HCT116 (cell line): ENCODE data around the gene CIRBP. TPM values are rescaled to one million over a fixed set of nuclear protein-coding genes. Genes with fewer than 3 reads are reported as not detected.

ENCODE experiments used
- ATAC-seq: fragments of 200-7000 bp; cut with Tn5 transposase; 2 replicates; pipeline ENCODE4 v1.9.1; 2020; ENCODE audit warnings: mild to moderate bottlenecking, moderate library complexity
- BruUV-seq: library from RNA; stranded (reverse); fragments of 400-500 nt; replicated peaks from 2 replicates; lab custom pipeline; 2021; lab: Mats Ljungman, UMichigan
- CTCF ChIA-PET: fragments of 300-600 bp; sonication (Branson Sonifier 250); formaldehyde crosslinking; loops from one replicate; lab custom pipeline; 2021; ENCODE audit warnings: antibody characterized with exemption; lab: Charles Lee
- POLR2A ChIA-PET: fragments of 300-600, 350-600 bp; sonication (Branson Sonifier 250); formaldehyde crosslinking; loops from one replicate; lab custom pipeline; 2021; ENCODE audit warnings: antibody characterized with exemption; lab: Charles Lee
- RAD21 ChIA-PET, 2 experiments: fragments of 300-600 bp; sonication (Branson Sonifier 250); formaldehyde crosslinking; loops; one replicate each; lab custom pipeline; 2023; ENCODE audit warnings: low total read pairs in 2 of 2; ENCODE audit not compliant: uncharacterized antibody in 2 of 2, unreplicated experiment in 2 of 2, low non-redundant PET in 1 of 2; lab: Charles Lee
- DNase-seq: peaks from one replicate; pipeline ENCODE4 v3.0.0-alpha.2; 2010; ENCODE audit warnings: low read depth, low spot score
- H2AFZ ChIP-seq: fragments of 200-600 bp; shearing (Covaris generic), sonication (generic); 2 replicates; pipeline ENCODE4 v1.6.1; 2017; ENCODE audit warnings: low read depth, mixed run types, mixed read lengths, antibody characterized with exemption, low read length; ENCODE audit not compliant: poor library complexity, severe bottlenecking
- H3K27ac ChIP-seq: 2 replicates; pipeline ENCODE4 v1.5.1; 2012; ENCODE audit warnings: low read depth, low read length
- H3K27me3 ChIP-seq: fragments of 200-600 bp; sonication (generic); 2 replicates; pipeline ENCODE4 v1.6.1; 2016; ENCODE audit warnings: mixed run types, low read length, mixed read lengths; ENCODE audit not compliant: insufficient read depth
- H3K36me3 ChIP-seq, 2 experiments: fragments of 200-500 bp in 1 of 2; fragments of 200-600 bp in 1 of 2; sonication (Bioruptor generic) in 1 of 2; sonication (generic) in 1 of 2; 2 replicates each; pipeline versions ENCODE4 v1.5.1 to v1.6.1; 2014 to 2016; ENCODE audit warnings: low read length in 2 of 2, inconsistent platforms in 1 of 2, mixed read lengths in 1 of 2, mixed run types in 1 of 2; ENCODE audit not compliant: insufficient read depth in 2 of 2, control insufficient read depth in 1 of 2
- H3K4me1 ChIP-seq, 2 experiments: fragments of 200-600 bp in 1 of 2; sonication (generic) in 1 of 2; 2 replicates each; pipeline versions ENCODE4 v1.5.1 to v1.6.1; 2012 to 2017; ENCODE audit warnings: low read length in 2 of 2, inconsistent platforms in 1 of 2, mild to moderate bottlenecking in 1 of 2, mixed read lengths in 1 of 2, mixed run types in 1 of 2, moderate library complexity in 1 of 2; ENCODE audit not compliant: insufficient read depth in 2 of 2, control insufficient read depth in 1 of 2
- H3K4me2 ChIP-seq: fragments of 200-600 bp; sonication (generic); 2 replicates; pipeline ENCODE4 v1.6.1; 2017; ENCODE audit warnings: mixed run types, low read length, mixed read lengths
- H3K4me3 ChIP-seq, 2 experiments: fragments of 200-600 bp in 1 of 2; sonication (generic) in 1 of 2; replicated peaks in 1 of 2; 2 replicates each; pipeline ENCODE4 v1.5.1; 2011 to 2016; ENCODE audit warnings: low read length in 2 of 2, control low read depth in 1 of 2, low read depth in 1 of 2, mild to moderate bottlenecking in 1 of 2, mixed read lengths in 1 of 2, mixed run types in 1 of 2
- H3K79me2 ChIP-seq: fragments of 200-600 bp; sonication (generic); 2 replicates; pipeline ENCODE4 v1.6.1; 2017; ENCODE audit warnings: mild to moderate bottlenecking, mixed run types, low read length, moderate library complexity, mixed read lengths; ENCODE audit not compliant: insufficient read depth
- H3K9ac ChIP-seq: fragments of 200-600 bp; sonication (generic); 2 replicates; pipeline ENCODE4 v1.6.1; 2016; ENCODE audit warnings: low read length, mixed read lengths
- H3K9me2 ChIP-seq: fragments of 200-600 bp; sonication (generic), shearing (Covaris generic); 2 replicates; pipeline ENCODE4 v1.6.1; 2017; ENCODE audit warnings: mixed run types, mild to moderate bottlenecking, moderate library complexity; ENCODE audit not compliant: insufficient read depth
- H3K9me3 ChIP-seq, 2 experiments: fragments of 200-500 bp in 1 of 2; fragments of 200-600 bp in 1 of 2; sonication (Bioruptor generic) in 1 of 2; sonication (generic) in 1 of 2; 2 replicates each; pipeline ENCODE4 v1.6.1; 2014 to 2017; ENCODE audit warnings: low read length in 2 of 2, mixed read lengths in 2 of 2, inconsistent platforms in 1 of 2, low read depth in 1 of 2, mild to moderate bottlenecking in 1 of 2, mixed run types in 1 of 2, moderate library complexity in 1 of 2; ENCODE audit not compliant: control insufficient read depth in 1 of 2, insufficient read depth in 1 of 2
- H4K20me1 ChIP-seq: fragments of 200-600 bp; sonication (generic), shearing (Covaris generic); 2 replicates; pipeline ENCODE4 v1.6.1; 2017; ENCODE audit warnings: mixed run types, mild to moderate bottlenecking, moderate library complexity; ENCODE audit not compliant: insufficient read depth
- CBX3 ChIP-seq: IDR thresholded peaks from 2 replicates; pipeline ENCODE4 v1.6.1; 2012; ENCODE audit warnings: low read depth
- CEBPB ChIP-seq: IDR thresholded peaks from 2 replicates; pipeline ENCODE4 v1.6.1; 2012; ENCODE audit warnings: low read depth
- EGR1 ChIP-seq: IDR thresholded peaks from 2 replicates; pipeline ENCODE4 v1.6.1; 2012; ENCODE audit warnings: low read depth
- ELF1 ChIP-seq: IDR thresholded peaks from 2 replicates; pipeline ENCODE4 v1.6.1; 2012; ENCODE audit warnings: low read depth, borderline replicate concordance
- EZH2 ChIP-seq: fragments of 200-600 bp; sonication (generic); IDR thresholded peaks from 2 replicates; pipeline ENCODE4 v1.6.1; 2017; ENCODE audit warnings: antibody characterized with exemption, mixed run types
- EZH2phosphoT487 ChIP-seq: fragments of 200-600 bp; IDR thresholded peaks from 2 replicates; pipeline ENCODE4 v1.6.1; 2018; ENCODE audit warnings: antibody characterized with exemption, borderline replicate concordance
- FOSL1 ChIP-seq: IDR thresholded peaks from 2 replicates; pipeline ENCODE4 v1.6.1; 2012; ENCODE audit warnings: low read depth
- JUND ChIP-seq: IDR thresholded peaks from 2 replicates; pipeline ENCODE4 v1.6.1; 2012
- POLR2AphosphoS5 ChIP-seq: IDR thresholded peaks from 2 replicates; pipeline ENCODE4 v1.6.1; 2011; ENCODE audit warnings: mild to moderate bottlenecking, low read depth, low read length, moderate library complexity
- RAD21 ChIP-seq: IDR thresholded peaks from 2 replicates; pipeline ENCODE4 v1.6.1; 2012; ENCODE audit warnings: low read depth, mild to moderate bottlenecking
- SIN3A ChIP-seq: IDR thresholded peaks from 2 replicates; pipeline ENCODE4 v1.6.1; 2012; ENCODE audit warnings: low read depth
- SP1 ChIP-seq: IDR thresholded peaks from 2 replicates; pipeline ENCODE4 v1.6.1; 2012; ENCODE audit warnings: low read depth
- YY1 ChIP-seq: IDR thresholded peaks from 2 replicates; pipeline ENCODE4 v1.6.1; 2011; ENCODE audit warnings: low read length, low read depth, moderate library complexity, mild to moderate bottlenecking; ENCODE audit not compliant: insufficient replicate concordance; ENCODE audit errors: extremely low read depth
- ZNF274 ChIP-seq: fragments of 200-500 bp; sonication (Bioruptor generic); IDR thresholded peaks from 2 replicates; pipeline ENCODE4 v1.6.1; 2014; ENCODE audit warnings: mild to moderate bottlenecking, low read depth, low read length, inconsistent platforms
- intact Hi-C: fragments of 100-400 bp; cut with micrococcal nuclease; formaldehyde crosslinking; loops from 2 replicates; pipeline ENCODE4 v1.10.0; 2022
- total RNA-seq: library from RNA; stranded (reverse); gene quantifications from one replicate; pipeline ENCODE4 v1.2.1, GENCODE V29; 2021; ENCODE audit not compliant: unreplicated experiment
- TF ChIP-seq, protein P1 (sequence below), 3 experiments: fragments of 200-600 bp in 1 of 3; sonication (generic) in 1 of 3; IDR thresholded peaks in 2 of 3; conservative IDR thresholded peaks in 1 of 3; 2 replicates each; pipeline ENCODE4 v1.5.1; 2012 to 2017; ENCODE audit warnings: low read depth in 2 of 3, low read length in 2 of 3, antibody characterized with exemption in 1 of 3, borderline replicate concordance in 1 of 3, control low read depth in 1 of 3, mild to moderate bottlenecking in 1 of 3, mixed read lengths in 1 of 3, mixed run types in 1 of 3, moderate library complexity in 1 of 3; ENCODE audit not compliant: insufficient read depth in 1 of 3
- TF ChIP-seq, protein P2 (sequence below): IDR thresholded peaks from 2 replicates; pipeline ENCODE4 v1.6.1; 2012

The CIRBP gene
- total RNA-seq, 1 experiment from 2014 or later, result 276 TPM

DNA sequence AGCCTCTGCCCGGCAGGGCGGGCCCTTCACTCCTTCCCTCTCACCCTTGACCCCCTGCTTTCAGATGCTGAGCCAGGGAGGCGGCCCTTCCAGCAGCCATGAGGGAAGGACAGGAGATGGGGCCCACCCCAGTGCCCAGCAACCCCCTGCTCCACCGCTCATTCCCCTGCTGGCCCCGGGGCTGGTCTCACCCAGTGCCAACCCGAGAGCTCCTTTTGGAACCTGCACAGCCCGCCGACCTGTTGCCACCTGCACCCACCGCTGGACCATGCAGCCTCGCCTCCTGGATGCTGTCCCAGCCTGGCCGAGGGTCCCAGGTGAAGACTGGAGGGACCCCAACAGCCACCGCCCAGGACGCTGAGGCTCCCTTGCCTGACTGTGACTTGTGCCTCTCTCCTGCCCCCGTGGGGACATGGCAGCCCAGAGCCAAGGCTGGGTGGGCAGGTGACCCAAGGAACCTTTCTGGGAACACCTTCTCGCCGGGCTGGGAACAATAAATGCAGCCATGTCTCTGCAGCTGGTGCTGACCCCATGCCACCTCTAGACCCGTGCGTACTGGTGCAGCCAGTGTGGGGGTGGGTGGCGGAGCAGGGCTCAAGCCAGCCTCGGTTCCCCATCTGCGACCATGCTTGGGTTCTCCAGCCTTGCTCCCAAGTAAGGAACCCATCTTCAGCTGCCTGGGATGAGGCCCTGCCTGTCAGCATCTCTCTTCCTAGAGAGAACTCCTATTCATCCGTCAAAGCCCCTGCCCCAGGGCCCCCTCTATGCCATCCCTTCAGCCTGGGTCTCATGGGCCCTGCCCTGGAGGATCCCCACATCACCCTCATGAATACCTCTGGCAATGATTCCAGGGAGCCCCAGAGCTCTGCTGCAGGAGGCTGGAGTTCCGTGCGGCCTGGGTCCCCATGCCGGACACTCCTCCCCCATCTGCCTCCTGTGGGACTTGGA lies 9.9 kb downstream of the CIRBP start:
- Histone ChIP-seq H2AFZ (no peak overlapping the region), H3K9ac (no peak overlapping the region), H3K9me3 (no peaks in the 10 kb centered on the region), H3K27ac (no peak overlapping the region), H3K79me2 (peaks cover 27% of the 10 kb centered on the region), H3K4me3 (no peak overlapping the region), H3K27me3 (no peaks in the 10 kb centered on the region), H3K4me1 (peaks cover 13 to 35% of the 10 kb centered on the region in 2 experiments), H3K36me3 (peaks cover 2 to 13% of the 10 kb centered on the region in 2 experiments; a peak in 2 of 4 replicates), H3K4me2 (no peak overlapping the region), H4K20me1 (no peaks in the 10 kb centered on the region), H3K9me2 (no peaks in the 10 kb centered on the region)
- CTCF ChIA-PET, result interaction anchor here (0.9 to 1.4 kb wide), 6 partner anchors 12 to 267 kb away, joined by 3 to 7 read pairs (median 4); no protein-coding TSS in a partner anchor
- POLR2A ChIA-PET, result interaction anchor here (1.0 kb wide), 1 partner anchor 10 kb away, joined by 11 read pairs; the partner anchor contains the start of gene CIRBP
- no peak for DNase-seq
- TF ChIP-seq SP1 (no peak), RAD21 (no peak), EGR1 (no peak), YY1 (no peak), EZH2phosphoT487 (no peak), CEBPB (no peak), CBX3 (no peak), ZNF274 (no peak), SIN3A (no peak), POLR2AphosphoS5 (no peak), ELF1 (no peak), JUND (no peak), FOSL1 (no peak), EZH2 (no peak)
- TF ChIP-seq, protein P1, sequence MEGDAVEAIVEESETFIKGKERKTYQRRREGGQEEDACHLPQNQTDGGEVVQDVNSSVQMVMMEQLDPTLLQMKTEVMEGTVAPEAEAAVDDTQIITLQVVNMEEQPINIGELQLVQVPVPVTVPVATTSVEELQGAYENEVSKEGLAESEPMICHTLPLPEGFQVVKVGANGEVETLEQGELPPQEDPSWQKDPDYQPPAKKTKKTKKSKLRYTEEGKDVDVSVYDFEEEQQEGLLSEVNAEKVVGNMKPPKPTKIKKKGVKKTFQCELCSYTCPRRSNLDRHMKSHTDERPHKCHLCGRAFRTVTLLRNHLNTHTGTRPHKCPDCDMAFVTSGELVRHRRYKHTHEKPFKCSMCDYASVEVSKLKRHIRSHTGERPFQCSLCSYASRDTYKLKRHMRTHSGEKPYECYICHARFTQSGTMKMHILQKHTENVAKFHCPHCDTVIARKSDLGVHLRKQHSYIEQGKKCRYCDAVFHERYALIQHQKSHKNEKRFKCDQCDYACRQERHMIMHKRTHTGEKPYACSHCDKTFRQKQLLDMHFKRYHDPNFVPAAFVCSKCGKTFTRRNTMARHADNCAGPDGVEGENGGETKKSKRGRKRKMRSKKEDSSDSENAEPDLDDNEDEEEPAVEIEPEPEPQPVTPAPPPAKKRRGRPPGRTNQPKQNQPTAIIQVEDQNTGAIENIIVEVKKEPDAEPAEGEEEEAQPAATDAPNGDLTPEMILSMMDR (IDR thresholded peaks at IDR 0.05 in 2 of 3, conservative IDR thresholded peaks at IDR 0.05 in 1 of 3; ENCODE audit: borderline replicate concordance in 1 of 3, insufficient read depth in 1 of 3, low read depth in 2 of 3, low read length in 2 of 3), result no peak
- TF ChIP-seq, protein P2, sequence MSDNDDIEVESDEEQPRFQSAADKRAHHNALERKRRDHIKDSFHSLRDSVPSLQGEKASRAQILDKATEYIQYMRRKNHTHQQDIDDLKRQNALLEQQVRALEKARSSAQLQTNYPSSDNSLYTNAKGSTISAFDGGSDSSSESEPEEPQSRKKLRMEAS, result no peak
- RAD21 ChIA-PET, result interaction anchor here (0.5 to 1.0 kb wide), 4 partner anchors 34 to 167 kb away, joined by 3 to 4 read pairs (median 3); no protein-coding TSS in a partner anchor
- no TSS peak for BruUV-seq
- ATAC-seq, result no peak
- intact Hi-C loops, result loop anchor here (1.0 to 10.0 kb wide), 2 partner anchors 93 to 126 kb away; partner anchors contain the start of genes DAZAP1 and GAMT
